IMR-90 (cell line): ENCODE data around the gene PARD6G. TPM values are rescaled to one million over a fixed set of nuclear protein-coding genes. Genes with fewer than 3 reads are reported as not detected.
A peak's percentile ranks its signal among the peaks of the same experiment; 100 is the strongest.

Experiments
- ATAC-seq: fragments of 200-7000 bp; cut with Tn5 transposase; 2 replicates; pipeline ENCODE4 v1.9.1; 2020; ENCODE audit warnings: low read depth, mild to moderate bottlenecking, moderate library complexity
- BruUV-seq: library from RNA; stranded (reverse); fragments of 400-500 nt; replicated peaks from 2 replicates; lab custom pipeline; 2021; lab: Mats Ljungman, UMichigan
- CTCF ChIA-PET: fragments of 300-600 bp; formaldehyde crosslinking; extraction: SDS; loops from one replicate; lab custom pipeline; 2021; ENCODE audit warnings: antibody characterized with exemption; lab: Yijun Ruan, JAX
- POLR2A ChIA-PET: fragments of 300-600 bp; sonication (Branson Sonifier 250); formaldehyde crosslinking; loops from one replicate; lab custom pipeline; 2022; ENCODE audit warnings: antibody characterized with exemption; ENCODE audit not compliant: unreplicated experiment; lab: Charles Lee
- DNase-seq: peaks from one replicate; pipeline ENCODE4 v3.0.0; 2013
- H2AFZ ChIP-seq: replicated peaks from 2 replicates; pipeline ENCODE3; 2013; ENCODE audit warnings: low read length, mild to moderate bottlenecking; ENCODE audit not compliant: poor library complexity
- H2AK5ac ChIP-seq: 2 replicates; pipeline ENCODE4 v1.6.1; 2013; ENCODE audit warnings: low read depth, low read length, inconsistent platforms
- H2AK9ac ChIP-seq: replicated peaks from 2 replicates; pipeline ENCODE3; 2013; ENCODE audit warnings: mild to moderate bottlenecking, low read depth, low read length, moderate library complexity; ENCODE audit not compliant: poor library complexity
- H2BK120ac ChIP-seq: 2 replicates; pipeline ENCODE4 v1.6.1; 2013; ENCODE audit warnings: low read depth, low read length, inconsistent platforms
- H2BK15ac ChIP-seq: 3 replicates; pipeline ENCODE4 v1.6.1; 2013; ENCODE audit warnings: low read depth, low read length, inconsistent platforms
- H2BK20ac ChIP-seq: 2 replicates; pipeline ENCODE4 v1.6.1; 2013; ENCODE audit warnings: low read depth, mild to moderate bottlenecking, inconsistent platforms, low read length, moderate library complexity
- H2BK5ac ChIP-seq: 2 replicates; pipeline ENCODE4 v1.6.1; 2013; ENCODE audit warnings: mild to moderate bottlenecking, low read depth, low read length, inconsistent platforms; ENCODE audit not compliant: poor library complexity, severe bottlenecking
- H3K14ac ChIP-seq: replicated peaks from 2 replicates; pipeline ENCODE4 v1.6.1; 2013; ENCODE audit warnings: low read depth, low read length, inconsistent platforms
- H3K18ac ChIP-seq: 2 replicates; pipeline ENCODE4 v1.6.1; 2013; ENCODE audit warnings: low read depth, low read length, control low read depth
- H3K23ac ChIP-seq: 2 replicates; pipeline ENCODE4 v1.6.1; 2013; ENCODE audit warnings: low read depth, low read length, inconsistent platforms
- H3K27ac ChIP-seq: 2 replicates; pipeline ENCODE4 v1.5.1; 2013; ENCODE audit warnings: mild to moderate bottlenecking, control low read depth, low read length; ENCODE audit not compliant: insufficient read depth
- H3K27me3 ChIP-seq: 2 replicates; pipeline ENCODE4 v1.6.1; 2013; ENCODE audit warnings: low read length; ENCODE audit not compliant: control insufficient read depth, insufficient read depth
- H3K36me3 ChIP-seq: 2 replicates; pipeline ENCODE4 v1.6.1; 2013; ENCODE audit warnings: low read length, mixed read lengths; ENCODE audit not compliant: control insufficient read depth, insufficient read depth
- H3K4ac ChIP-seq: 2 replicates; pipeline ENCODE4 v1.6.1; 2013; ENCODE audit warnings: low read depth, low read length, inconsistent platforms
- H3K4me1 ChIP-seq: 2 replicates; pipeline ENCODE4 v1.6.1; 2013; ENCODE audit warnings: low read length, mixed read lengths; ENCODE audit not compliant: control insufficient read depth, insufficient read depth
- H3K4me2 ChIP-seq: 2 replicates; pipeline ENCODE4 v1.6.1; 2013; ENCODE audit warnings: low read depth, mild to moderate bottlenecking, control low read depth, low read length, moderate library complexity
- H3K4me3 ChIP-seq: 2 replicates; pipeline ENCODE4 v1.5.1; 2013; ENCODE audit warnings: low read depth, mild to moderate bottlenecking, control low read depth, low read length, moderate library complexity; ENCODE audit not compliant: insufficient read depth
- H3K56ac ChIP-seq: 2 replicates; pipeline ENCODE4 v1.6.1; 2013; ENCODE audit warnings: low read length, inconsistent platforms; ENCODE audit not compliant: insufficient read depth; ENCODE audit errors: extremely low read depth
- H3K79me1 ChIP-seq, 2 experiments: 2 replicates each; pipeline ENCODE4 v1.6.1; 2013; ENCODE audit warnings: low read length in 2 of 2, inconsistent platforms in 1 of 2, low read depth in 1 of 2
- H3K9ac ChIP-seq: 2 replicates; pipeline ENCODE4 v1.6.1; 2013; ENCODE audit warnings: low read depth, low read length, control low read depth
- H3K9me1 ChIP-seq: 2 replicates; pipeline ENCODE4 v1.6.1; 2013; ENCODE audit warnings: low read length, inconsistent platforms; ENCODE audit not compliant: insufficient read depth
- H3K9me3 ChIP-seq: 2 replicates; pipeline ENCODE4 v1.6.1; 2013; ENCODE audit warnings: low read length; ENCODE audit not compliant: control insufficient read depth, insufficient read depth
- H4K20me1 ChIP-seq: 2 replicates; pipeline ENCODE4 v1.6.1; 2013; ENCODE audit warnings: low read length, inconsistent platforms; ENCODE audit not compliant: insufficient read depth
- H4K5ac ChIP-seq: 2 replicates; pipeline ENCODE4 v1.6.1; 2013; ENCODE audit warnings: mild to moderate bottlenecking, low read depth, low read length, control low read depth
- H4K8ac ChIP-seq, 2 experiments: 2 replicates each; pipeline ENCODE4 v1.6.1; 2013; ENCODE audit warnings: low read depth in 2 of 2, low read length in 2 of 2, control low read depth in 1 of 2, inconsistent platforms in 1 of 2
- H4K91ac ChIP-seq: 2 replicates; pipeline ENCODE4 v1.6.1; 2013; ENCODE audit warnings: low read depth, low read length, inconsistent platforms; ENCODE audit not compliant: insufficient read depth
- CTCF ChIP-seq: conservative IDR thresholded peaks from 2 replicates; pipeline ENCODE4 v1.5.1; 2012; ENCODE audit warnings: mild to moderate bottlenecking, low read depth, low read length, improper control_type of control experiment
- MAFK ChIP-seq: IDR thresholded peaks from 2 replicates; pipeline ENCODE4 v1.6.1; 2012; ENCODE audit warnings: low read depth, low read length, improper control_type of control experiment
- MAZ ChIP-seq: IDR thresholded peaks from 2 replicates; pipeline ENCODE4 v1.6.1; 2012; ENCODE audit warnings: low read depth, mild to moderate bottlenecking, low read length, improper control_type of control experiment, moderate library complexity, borderline replicate concordance
- MXI1 ChIP-seq: IDR thresholded peaks from 2 replicates; pipeline ENCODE4 v1.6.1; 2012; ENCODE audit warnings: low read depth, mild to moderate bottlenecking, low read length, moderate library complexity, borderline replicate concordance
- NFE2L2 ChIP-seq: fragments of 150-350 bp; IDR thresholded peaks from 2 replicates; pipeline ENCODE4 v1.6.1; 2016; ENCODE audit warnings: low read depth, mild to moderate bottlenecking, low read length
- RAD21 ChIP-seq: IDR thresholded peaks from 2 replicates; pipeline ENCODE4 v1.6.1; 2012; ENCODE audit warnings: low read length, improper control_type of control experiment
- SMC3 ChIP-seq: fragments of 150-350 bp; IDR thresholded peaks from 2 replicates; pipeline ENCODE4 v1.6.1; 2016; ENCODE audit warnings: low read depth, mild to moderate bottlenecking, antibody characterized with exemption, low read length, moderate library complexity
- WGBS, 2 experiments: methylation state at CpG; one replicate each; pipeline versions ENCODE4 v1.1.5 to v1.1.7; 2013; ENCODE audit warnings: missing lambda C conversion rate in 2 of 2; ENCODE audit not compliant: insufficient read length in 1 of 2; ENCODE audit errors: extremely low coverage in 2 of 2; 5-methylcytosine and 5-hydroxymethylcytosine counted together
- dilution Hi-C: fragments of 300-500 bp; cut with HindIII; formaldehyde crosslinking; loops from one replicate; pipeline ENCODE4 v1.14.3; 2018; ENCODE audit warnings: low sequenced_read_pairs; ENCODE audit not compliant: unreplicated experiment
- in situ Hi-C: fragments of 300-500 bp; cut with MboI; formaldehyde crosslinking; loops from 3 replicates; pipeline ENCODE4 v1.14.3; 2019; ENCODE audit warnings: low sequenced_read_pairs, inconsistent platforms, mixed read lengths
- intact Hi-C: fragments of 100-400 bp; cut with micrococcal nuclease; formaldehyde crosslinking; loops from 2 replicates; pipeline ENCODE4 v1.10.0; 2022
- polyA plus RNA-seq, 3 experiments: library from polyadenylated mRNA; depleted of rRNA; stranded (reverse); fragments of >200 nt; gene quantifications; 2 replicates each; pipeline ENCODE4 v1.2.3, GENCODE V29; 2012; ENCODE audit warnings: low replicate concordance in 1 of 3
- total RNA-seq: library from RNA; depleted of rRNA; stranded (reverse); fragments of >200 nt; gene quantifications from 2 replicates; pipeline ENCODE4 v1.2.3, GENCODE V29; 2012
- TF ChIP-seq, protein P1 (sequence below): fragments of 150-350 bp; IDR thresholded peaks from 2 replicates; pipeline ENCODE4 v1.6.1; 2016; ENCODE audit warnings: low read depth, mild to moderate bottlenecking, low read length, moderate library complexity, borderline replicate concordance
- TF ChIP-seq, protein P2 (sequence below): fragments of 150-350 bp; IDR thresholded peaks from 2 replicates; pipeline ENCODE4 v1.6.1; 2017; ENCODE audit warnings: mild to moderate bottlenecking, antibody characterized with exemption, low read length, low read depth

Gene PARD6G
- total and polyA plus RNA-seq, 2 of the 4 experiments (the other 2 are of a cell fraction), result 2.5 to 4.6 TPM

- TF ChIP-seq SMC3 (peak; percentile 56; the same call in 1 of the 2 replicates), MAZ (no peak), RAD21 (peak; percentile 68)
Observed at GRCh38 chr18:80171054-80171872, 76.1 kb downstream of the PARD6G start (continued).

- CTCF ChIA-PET, result interaction anchor here (0.7 to 1.1 kb wide), 5 partner anchors 11 to 86 kb away, joined by 3 to 5 read pairs (median 3); no protein-coding TSS in a partner anchor
- Histone ChIP-seq H4K5ac (no peak overlapping the region), H4K8ac (no peak overlapping the region), H3K23ac (peak overlapping the region; percentile 28; the same call in 1 of the 2 replicates), H3K4me2 (no peak overlapping the region), H2BK120ac (0 out of 2 replicates have a peak overlapping the region, but pooled peaks have one; percentile 17), H3K79me1 (peaks cover 0 to 6% of the 10 kb centered on the region in 2 experiments; a peak in 1 of 4 replicates), H4K20me1 (no peaks in the 10 kb centered on the region; the same call in 1 of the 2 replicates), H3K9me3 (no peaks in the 10 kb centered on the region; the same call in 1 of the 2 replicates), H2AK5ac (no peak overlapping the region), H2BK20ac (no peak overlapping the region), H3K56ac (no peak overlapping the region), H3K14ac (no peak overlapping the region), H4K91ac (no peak overlapping the region), H3K4me3 (no peak overlapping the region), H3K27me3 (no peaks in the 10 kb centered on the region), H2BK15ac (no peak overlapping the region), H3K18ac (no peak overlapping the region), H3K27ac (no peak overlapping the region), H2AK9ac (peak overlapping the region; percentile 74), H3K36me3 (no peaks in the 10 kb centered on the region), H3K9ac (no peak overlapping the region), H2AFZ (no peak overlapping the region), H3K9me1 (peaks cover 18% of the 10 kb centered on the region), H3K4ac (peak overlapping the region; percentile 25; the same call in 1 of the 2 replicates), H3K4me1 (peaks cover 2% of the 10 kb centered on the region; the same call in 1 of the 2 replicates), H2BK5ac (no peak overlapping the region)
- DNase-seq, result no peak
- intact Hi-C loops (loop anchor here (1.0 kb wide), 1 partner anchor 87 kb away; no protein-coding TSS in a partner anchor), dilution Hi-C loops (no loop called here), in situ Hi-C loops (no loop called here)
- POLR2A ChIA-PET, result no interaction called here
- ATAC-seq, result no peak
- BruUV-seq, result no TSS peak
- 100% methylated on average over 1 of the region's 7 CpGs; no CpG with 5 or more reads in 1 of the 2 experiments for WGBS, 2 experiments
- TF ChIP-seq, protein P1, sequence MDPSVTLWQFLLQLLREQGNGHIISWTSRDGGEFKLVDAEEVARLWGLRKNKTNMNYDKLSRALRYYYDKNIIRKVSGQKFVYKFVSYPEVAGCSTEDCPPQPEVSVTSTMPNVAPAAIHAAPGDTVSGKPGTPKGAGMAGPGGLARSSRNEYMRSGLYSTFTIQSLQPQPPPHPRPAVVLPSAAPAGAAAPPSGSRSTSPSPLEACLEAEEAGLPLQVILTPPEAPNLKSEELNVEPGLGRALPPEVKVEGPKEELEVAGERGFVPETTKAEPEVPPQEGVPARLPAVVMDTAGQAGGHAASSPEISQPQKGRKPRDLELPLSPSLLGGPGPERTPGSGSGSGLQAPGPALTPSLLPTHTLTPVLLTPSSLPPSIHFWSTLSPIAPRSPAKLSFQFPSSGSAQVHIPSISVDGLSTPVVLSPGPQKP, result no peak
- TF ChIP-seq MAFK, result no peak
- no peak for TF ChIP-seq RAD21
- TF ChIP-seq NFE2L2, result no peak
- TF ChIP-seq CTCF, result no peak
- no peak for TF ChIP-seq MXI1
- TF ChIP-seq, protein P2, sequence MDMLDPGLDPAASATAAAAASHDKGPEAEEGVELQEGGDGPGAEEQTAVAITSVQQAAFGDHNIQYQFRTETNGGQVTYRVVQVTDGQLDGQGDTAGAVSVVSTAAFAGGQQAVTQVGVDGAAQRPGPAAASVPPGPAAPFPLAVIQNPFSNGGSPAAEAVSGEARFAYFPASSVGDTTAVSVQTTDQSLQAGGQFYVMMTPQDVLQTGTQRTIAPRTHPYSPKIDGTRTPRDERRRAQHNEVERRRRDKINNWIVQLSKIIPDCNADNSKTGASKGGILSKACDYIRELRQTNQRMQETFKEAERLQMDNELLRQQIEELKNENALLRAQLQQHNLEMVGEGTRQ, result no peak
Observed at GRCh38 chr18:80170395-80171053, 76.8 kb downstream of the PARD6G start.
